ENCODE measurements around the gene RBMS1.

Gene RBMS1

DNA sequence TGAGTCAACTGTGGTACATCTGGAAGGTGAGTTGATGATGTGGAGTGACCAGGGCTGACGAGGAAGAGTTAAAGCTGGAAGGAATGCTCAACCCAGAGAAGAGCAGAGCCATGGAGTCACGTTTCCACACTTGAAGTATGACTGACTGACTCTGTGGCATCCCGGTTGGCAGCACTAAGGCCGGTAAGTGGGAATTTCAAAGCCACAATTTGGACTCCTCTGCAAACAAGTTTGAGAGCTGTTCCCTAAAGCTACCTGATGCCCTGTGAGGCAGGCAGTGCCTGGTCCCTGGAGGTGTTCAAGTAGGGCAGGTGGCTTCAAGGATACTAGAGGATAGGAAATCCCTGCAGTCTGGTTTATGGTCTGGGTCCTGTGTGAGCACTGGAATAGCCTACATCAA, 224.2 kb downstream of the RBMS1 start:
- DNase-seq: no peak

DNA sequence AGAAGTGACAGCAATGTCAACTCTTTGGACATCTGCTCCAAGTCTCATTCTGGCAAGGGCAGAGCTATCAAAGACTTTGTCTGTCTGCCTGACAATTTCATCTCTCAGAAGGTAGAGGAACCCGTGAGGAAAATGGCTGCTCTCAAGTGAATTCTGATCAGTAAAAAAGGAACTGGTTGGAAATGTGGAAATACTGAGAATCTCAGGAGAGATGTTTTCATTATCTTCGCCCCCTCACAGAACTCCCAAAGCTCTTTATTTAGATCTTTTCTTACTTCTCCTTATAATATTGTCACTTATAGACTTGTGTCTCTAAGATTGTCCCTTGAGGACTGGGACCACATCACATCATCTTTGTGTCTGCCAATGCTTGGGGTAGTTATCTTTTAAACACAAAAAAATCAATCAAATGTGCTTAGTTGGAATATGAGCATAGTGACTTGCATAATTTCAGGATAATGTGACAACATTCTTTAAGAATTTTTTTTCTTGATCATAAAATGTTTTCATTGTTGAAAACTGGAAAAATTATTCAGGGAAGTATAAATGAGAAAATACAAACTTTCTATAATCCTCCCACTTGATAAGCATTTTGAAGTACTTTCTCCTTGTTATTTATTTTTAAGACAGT, 225.3 kb downstream of the RBMS1 start:
- DNase-seq: no peak

DNA sequence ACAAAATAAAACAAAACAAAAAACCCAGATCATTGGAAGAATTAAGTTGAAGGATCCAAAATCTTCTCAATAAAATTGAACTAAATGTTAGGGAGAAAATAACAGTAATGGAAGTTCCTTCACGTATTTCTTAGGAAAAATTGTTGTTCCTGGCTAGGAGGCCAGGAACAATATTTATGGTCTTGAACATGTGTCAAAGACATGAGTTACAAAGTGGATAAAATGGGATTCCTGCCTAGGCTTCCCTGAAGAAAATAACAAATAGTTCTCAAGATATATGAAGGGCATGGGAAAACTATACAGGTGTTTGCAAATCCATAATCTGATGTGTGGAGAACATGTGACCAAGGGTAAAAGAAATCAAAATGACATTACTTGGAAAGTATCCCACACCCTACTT, 225.9 kb downstream of the RBMS1 start:
- no peak for DNase-seq

- DNase-seq: no peak
These were observed 226.6 kb downstream of the RBMS1 start for GRCh38 chr2:160267022-160267421.

- no peak for DNase-seq
These were observed 227.5 kb downstream of the RBMS1 start for GRCh38 chr2:160266037-160266551.

DNA sequence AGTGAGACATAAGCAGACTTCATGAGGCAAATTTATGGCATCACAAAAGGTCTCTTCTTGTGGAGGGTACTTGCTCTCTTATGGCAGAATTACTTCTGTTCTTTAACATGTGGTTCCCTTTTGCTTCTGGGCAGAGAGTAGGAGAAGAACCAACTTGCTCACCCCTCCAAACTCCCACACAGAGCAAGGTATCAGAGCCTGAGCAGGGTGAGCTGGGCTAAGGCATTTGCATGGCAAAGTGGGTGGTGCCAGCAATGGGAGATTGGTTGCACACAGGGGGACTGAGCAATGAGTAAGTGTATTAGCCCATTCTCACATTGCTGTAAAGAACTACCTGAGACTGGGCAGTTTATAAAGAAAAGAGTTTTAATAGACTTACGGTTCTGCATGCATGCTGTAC, 229.3 kb downstream of the RBMS1 start:
- DNase-seq: no peak

GRCh38 chr2:160261732-160262131, 231.9 kb downstream of the RBMS1 start:
- no peak for DNase-seq

- DNase-seq: no peak
These were observed 235.2 kb downstream of the RBMS1 start for GRCh38 chr2:160258492-160258805.

- DNase-seq: no peak
These were observed 235.7 kb downstream of the RBMS1 start for GRCh38 chr2:160257743-160258491.

DNA sequence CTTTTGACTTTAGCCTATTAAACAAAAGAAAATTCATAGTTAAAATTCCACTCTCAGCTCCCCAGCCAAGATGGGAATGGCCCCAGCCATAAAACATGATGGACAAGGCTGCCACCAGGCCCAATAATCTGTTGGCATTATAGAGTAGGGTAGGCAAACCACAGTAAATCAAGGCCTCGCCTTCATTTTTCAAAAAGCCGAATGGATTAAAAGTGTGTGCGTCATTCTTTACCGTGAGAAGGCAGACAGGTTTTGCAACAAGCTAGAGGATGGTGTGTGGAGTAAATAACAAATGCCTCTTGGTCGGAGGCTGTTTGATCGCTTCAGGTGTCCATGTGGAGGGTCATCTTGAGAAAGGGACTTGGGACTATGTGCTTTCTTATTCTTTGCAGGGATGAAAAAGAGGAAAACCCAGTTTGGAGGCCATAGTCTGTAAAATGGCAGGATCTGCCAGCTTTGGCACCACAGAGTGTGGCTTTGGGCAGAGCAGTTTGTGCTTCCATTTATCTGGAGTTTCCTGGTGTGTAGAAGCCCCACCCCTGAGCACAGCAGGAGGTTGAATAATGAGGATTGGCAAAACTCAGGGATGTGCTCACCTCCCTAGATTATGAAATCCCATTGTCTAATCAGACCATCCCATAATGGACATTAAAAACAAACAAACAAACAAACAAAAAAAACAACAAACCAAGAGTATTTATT, 236.4 kb downstream of the RBMS1 start:
- DNase-seq: no peak

DNA sequence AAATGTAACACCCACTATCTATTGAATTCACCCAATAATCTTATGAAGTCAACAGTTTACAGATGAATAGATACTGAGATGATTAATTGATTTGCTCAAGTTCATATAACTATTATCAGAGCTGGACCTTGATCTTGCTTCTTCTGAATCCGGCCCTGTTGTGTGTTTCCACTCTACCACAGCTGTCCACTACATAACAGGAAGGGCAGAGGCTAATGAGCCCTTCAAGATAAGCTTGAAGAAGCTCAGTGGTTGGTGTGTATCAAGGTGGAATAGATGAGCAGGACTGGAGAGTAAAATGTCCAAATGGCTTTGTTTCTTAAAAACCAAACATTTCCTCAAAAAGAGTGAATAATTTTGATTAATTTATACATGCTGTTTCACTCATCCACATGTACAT, 237.1 kb downstream of the RBMS1 start:
- no peak for DNase-seq

GRCh38 chr2:160255408-160255807, 238.2 kb downstream of the RBMS1 start:
- no peak for DNase-seq

DNA sequence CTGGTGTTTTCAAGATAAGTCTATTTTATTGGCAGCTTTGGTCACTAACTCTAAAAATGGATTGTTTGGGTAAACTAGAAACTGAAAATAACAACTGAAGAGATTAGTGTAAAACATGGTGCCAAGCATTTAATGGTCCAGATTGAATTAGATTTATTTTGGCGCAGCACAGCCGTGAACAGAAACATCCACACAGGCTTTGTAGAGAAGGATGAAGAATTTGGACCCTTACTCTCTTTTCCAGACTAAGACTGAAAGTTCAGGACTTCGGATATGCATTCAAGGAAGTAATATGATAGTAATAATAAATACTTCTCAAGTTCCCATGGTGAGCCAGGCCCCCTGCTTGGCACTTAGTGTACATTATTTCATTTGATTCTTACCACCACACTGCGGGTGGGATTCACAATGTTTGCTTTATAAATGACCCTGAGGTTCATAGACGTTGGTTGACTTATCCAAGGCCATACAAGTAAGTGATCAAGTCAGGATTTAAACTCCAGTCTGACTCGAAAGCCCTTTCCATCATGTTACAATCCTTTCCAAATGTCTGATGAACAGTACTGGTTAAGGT, 239.3 kb downstream of the RBMS1 start:
- DNase-seq: no peak

DNA sequence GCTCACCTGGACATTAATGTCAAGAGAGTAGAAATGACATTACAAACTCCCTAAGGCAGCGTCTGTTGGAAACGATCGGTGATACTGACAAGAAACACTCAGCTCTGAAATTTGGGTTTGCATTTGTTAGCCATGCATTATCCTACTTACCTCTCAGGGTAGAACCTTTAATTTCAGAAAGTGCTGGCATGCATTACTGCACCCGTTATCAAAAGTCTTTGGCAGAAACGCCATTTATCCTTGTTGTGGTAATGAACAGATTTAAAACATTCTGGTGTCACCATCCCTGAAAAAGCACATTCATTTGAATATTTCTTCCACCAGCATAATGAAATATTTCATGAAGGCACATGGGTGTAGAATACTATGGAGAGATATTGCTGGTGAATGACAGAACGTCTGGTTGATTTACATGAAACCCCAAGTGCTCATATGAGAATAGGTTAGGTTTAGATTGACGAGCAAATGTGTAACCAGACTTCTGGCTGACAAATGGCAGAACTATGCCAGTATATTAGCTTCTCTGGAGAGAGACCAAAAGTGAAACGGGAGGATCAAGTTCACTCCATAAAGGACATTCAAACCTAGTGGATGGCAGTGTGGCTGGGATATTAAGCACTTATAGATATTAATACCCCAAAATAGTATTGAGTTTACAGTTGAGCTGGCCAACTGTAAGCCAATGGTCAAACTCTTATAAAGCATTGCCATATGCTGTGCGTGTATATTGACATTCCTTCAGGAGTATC, 240.0 kb downstream of the RBMS1 start:
- DNase-seq: no peak

DNA sequence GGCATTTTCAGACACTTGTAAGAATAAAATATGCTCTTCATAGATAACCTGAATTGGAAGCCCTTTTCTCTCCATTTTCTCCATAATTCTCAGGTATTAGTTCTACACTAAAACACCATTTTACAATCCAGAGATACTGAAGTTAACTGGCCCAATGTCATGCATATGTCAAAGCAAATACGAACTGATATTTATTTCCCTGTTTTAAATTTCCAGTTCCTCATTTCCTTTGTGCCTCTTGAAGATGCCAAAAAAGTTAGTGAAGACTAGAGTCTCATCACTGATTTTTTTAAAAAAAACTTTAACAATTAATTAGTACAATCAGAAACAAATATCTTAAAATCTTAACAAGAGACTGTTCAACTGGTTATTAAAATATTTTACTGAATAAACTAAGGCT, 240.7 kb downstream of the RBMS1 start:
- no peak for DNase-seq

GRCh38 chr2:160252278-160252887, 241.2 kb downstream of the RBMS1 start:
- DNase-seq: no peak

DNA sequence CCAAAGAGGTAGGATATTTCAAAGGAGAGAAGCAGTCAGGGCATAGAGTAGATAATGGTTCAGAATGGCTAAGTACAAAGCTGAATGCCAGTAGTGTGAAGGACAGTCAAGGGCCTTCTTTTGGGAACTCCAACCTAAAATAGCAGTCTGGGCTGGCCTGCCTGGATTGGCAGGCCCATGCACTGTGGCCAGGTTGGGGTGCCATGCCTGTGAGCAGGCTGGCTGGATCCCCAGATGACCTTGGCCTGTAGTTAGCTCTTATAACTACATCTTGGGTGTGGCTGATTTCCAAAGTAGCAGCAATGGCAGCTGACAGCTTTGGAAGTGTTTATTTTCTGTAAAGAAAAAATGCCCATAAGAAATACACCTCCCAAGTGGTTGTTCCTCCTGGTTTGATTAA, 242.0 kb downstream of the RBMS1 start:
- DNase-seq: no peak

- DNase-seq: no peak
These were observed 243.7 kb downstream of the RBMS1 start for GRCh38 chr2:160249876-160250275.

DNA sequence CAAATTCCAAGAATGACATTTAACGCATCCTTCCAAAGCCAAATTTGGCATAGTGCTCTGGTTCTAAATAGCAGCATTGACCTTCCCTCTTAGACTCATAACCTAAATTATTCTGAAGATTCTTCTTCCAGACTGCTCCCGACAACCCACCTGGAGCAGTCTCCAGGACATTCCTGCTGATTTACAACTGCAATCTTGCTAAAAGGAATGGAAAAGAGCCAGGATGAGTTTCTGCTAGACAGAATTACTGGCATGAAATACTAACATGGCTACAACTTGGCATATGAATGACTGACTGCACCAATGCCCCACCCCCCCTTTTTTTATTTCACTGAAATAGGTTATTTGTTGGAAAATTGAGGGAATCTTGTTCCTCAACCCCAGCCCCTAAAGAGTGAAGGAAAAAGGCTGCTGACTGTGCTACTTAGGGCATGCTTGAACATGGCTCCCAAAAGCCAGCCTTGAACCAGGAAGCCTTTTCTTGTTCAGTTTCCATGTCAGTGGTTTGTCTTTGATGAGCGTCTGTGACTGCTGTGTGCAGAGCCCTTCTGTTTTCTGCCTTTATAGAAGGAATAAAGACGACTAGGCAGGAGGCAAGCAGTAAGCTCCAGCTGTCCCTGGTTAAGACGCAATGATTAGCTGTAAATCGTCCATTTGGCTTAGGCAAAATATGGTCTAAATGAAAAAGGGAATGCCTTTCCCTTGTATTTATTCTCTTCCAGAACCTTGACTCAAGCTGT, 246.1 kb downstream of the RBMS1 start:
- DNase-seq: no peak

DNA sequence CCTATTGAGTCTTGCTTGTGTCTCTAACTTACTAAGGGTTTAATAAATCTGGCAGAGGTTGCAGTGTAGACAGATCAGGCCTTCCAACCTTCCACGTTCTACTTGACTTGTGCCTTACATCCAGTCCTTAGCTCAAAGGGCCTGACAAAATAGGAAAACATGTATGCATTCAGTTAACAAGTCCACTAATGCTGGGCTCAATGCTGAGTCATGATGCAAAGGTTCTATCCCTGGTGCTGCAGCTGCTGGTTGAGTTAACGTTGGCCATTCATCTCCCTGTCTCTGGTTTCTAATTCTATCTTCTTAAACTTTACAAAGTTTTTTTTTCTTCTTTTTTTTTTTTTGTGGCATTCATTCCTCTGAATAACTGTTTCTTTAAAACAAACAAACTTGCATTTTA, 247.3 kb downstream of the RBMS1 start:
- no peak for DNase-seq

DNA sequence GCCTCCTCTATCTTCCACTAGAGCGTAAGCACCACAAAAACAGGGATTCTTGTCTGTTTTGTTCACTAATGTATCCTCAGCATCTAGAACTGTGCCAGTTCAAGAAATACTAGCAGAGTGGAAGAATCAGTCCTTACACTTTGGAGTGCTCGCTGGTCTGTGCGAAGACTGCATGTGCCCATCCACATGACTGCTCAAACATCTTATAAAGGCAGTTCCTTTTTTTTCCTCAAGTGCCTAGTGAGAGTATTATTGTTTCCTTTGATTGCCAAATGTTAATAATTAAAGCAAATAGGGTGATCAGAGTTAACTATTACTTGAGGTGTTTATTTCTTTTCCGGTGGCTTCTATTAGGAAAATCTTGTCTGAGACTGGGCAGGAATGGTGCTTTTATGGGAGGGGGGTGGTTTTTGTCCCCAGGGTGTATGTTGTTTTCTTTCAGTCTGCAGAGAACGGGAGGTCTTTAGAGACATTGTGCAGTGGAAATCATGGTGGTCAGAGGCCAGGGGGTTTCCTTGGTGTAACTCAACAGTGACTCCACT, 247.9 kb downstream of the RBMS1 start:
- DNase-seq: no peak

Measured in activated naive CD4-positive, alpha-beta T cell treated with Interleukin-2 at 50 U/mL for 16 hours (primary cell).